ENCODE results near the gene TBC1D14.
A peak's percentile ranks its signal among the peaks of the same experiment; 100 is the strongest.
"Not testable (repeated sequence)": the region's sequence is repeated elsewhere in the genome, so short reads cannot be mapped to it uniquely, and the experiment has no call there.

The TBC1D14 gene

GRCh38 chr4:6908432-6909112 is 1.1 kb upstream of the TBC1D14 start:
- Histone ChIP-seq H3K4me3 (ENCODE audit: low read length) (peak overlapping the region; percentile 86), H3K36me3 (ENCODE audit: insufficient read depth, low read length) (no peaks in the 10 kb centered on the region), H3K9me3 (ENCODE audit: low read length) (no peaks in the 10 kb centered on the region), H2AFZ (ENCODE audit: low read depth, low read length) (peak overlapping the region; percentile 57), H3K27me3 (ENCODE audit: insufficient read depth, low read length) (no peaks in the 10 kb centered on the region), H3K4me1 (ENCODE audit: insufficient read depth, low read length) (peaks cover 23% of the 10 kb centered on the region)

DNA sequence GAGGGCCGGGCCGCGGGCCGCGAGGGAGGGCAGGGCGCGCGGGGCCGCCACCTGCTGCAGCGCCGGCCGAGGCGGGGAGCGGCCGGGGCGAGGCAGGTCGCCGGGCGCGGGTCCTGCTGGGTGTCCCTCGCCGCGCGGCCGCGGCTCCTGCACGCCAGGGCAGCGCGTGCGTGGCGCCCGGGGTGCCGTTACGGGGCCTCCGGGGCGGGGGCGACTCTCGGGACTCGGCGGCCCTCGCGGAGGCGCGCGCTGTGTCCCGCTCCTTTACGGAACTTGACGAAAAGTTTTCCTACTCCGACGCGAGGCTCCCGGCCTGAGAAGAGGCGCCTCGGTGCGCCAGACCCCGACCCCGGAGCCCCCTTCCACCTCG is 329 bp downstream of the TBC1D14 start:
- no peaks in the 10 kb centered on the region for H3K9me3 ChIP-seq (ENCODE audit: low read length)

DNA sequence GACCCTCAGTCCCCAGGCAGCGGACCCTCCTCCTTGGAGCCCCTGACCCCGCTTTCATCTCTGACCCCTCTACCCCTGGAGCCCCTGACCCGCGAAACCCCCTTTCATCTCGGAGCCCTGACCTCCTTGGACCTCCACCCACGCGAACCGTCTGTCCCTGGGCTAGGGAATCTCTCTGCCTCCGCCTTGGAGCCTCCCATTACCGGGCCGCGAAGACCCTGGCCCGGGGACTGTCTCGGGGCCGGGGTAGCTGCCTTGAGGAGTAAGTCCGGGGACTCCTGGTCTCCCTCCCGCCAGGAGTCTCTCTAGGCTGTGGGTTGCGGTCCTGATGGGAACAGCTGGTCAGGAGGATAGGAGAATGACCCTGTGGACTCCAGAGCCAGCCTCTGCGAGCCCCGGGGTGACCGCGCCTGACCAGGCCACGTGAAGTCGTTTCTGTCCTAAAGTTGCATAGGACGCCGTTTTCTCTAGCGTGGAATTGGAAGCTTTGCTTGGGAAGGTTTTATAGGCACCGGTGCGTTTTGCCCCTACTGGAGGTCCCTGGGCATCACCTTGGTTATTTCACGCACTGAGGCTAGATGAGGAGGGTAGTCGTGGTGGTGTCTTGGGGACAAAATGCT is 824 bp downstream of the TBC1D14 start:
- Histone ChIP-seq H3K4me1 (ENCODE audit: insufficient read depth, low read length) (peaks cover 23% of the 10 kb centered on the region), H2AFZ (ENCODE audit: low read depth, low read length) (peak overlapping the region; percentile 4), H3K4me3 (ENCODE audit: low read length) (peak overlapping the region; percentile 86), H3K27me3 (ENCODE audit: insufficient read depth, low read length) (no peaks in the 10 kb centered on the region), H3K9me3 (ENCODE audit: low read length) (no peaks in the 10 kb centered on the region), H3K36me3 (ENCODE audit: insufficient read depth, low read length) (no peaks in the 10 kb centered on the region)

More for the DNA sequence above, 329 bp downstream of the TBC1D14 start:
- peaks cover 23% of the 10 kb centered on the region for H3K4me1 ChIP-seq (ENCODE audit: insufficient read depth, low read length)
- H3K4me3 ChIP-seq (ENCODE audit: low read length), result peak overlapping the region; percentile 86
- H2AFZ ChIP-seq (ENCODE audit: low read depth, low read length), result peak overlapping the region; percentile 4
- no peaks in the 10 kb centered on the region for H3K27me3 ChIP-seq (ENCODE audit: insufficient read depth, low read length)
- no peaks in the 10 kb centered on the region for H3K36me3 ChIP-seq (ENCODE audit: insufficient read depth, low read length)

- H3K27me3 ChIP-seq (ENCODE audit: insufficient read depth, low read length), result no peaks in the 10 kb centered on the region
- no peak overlapping the region for H2AFZ ChIP-seq (ENCODE audit: low read depth, low read length)
- peaks cover 17% of the 10 kb centered on the region for H3K4me1 ChIP-seq (ENCODE audit: insufficient read depth, low read length)
- H3K4me3 ChIP-seq (ENCODE audit: low read length), result peak overlapping the region; percentile 86
- H3K36me3 ChIP-seq (ENCODE audit: insufficient read depth, low read length), result no peaks in the 10 kb centered on the region
- H3K9me3 ChIP-seq (ENCODE audit: low read length), result no peaks in the 10 kb centered on the region
Observed at GRCh38 chr4:6910960-6911874, 1.6 kb downstream of the TBC1D14 start.

DNA sequence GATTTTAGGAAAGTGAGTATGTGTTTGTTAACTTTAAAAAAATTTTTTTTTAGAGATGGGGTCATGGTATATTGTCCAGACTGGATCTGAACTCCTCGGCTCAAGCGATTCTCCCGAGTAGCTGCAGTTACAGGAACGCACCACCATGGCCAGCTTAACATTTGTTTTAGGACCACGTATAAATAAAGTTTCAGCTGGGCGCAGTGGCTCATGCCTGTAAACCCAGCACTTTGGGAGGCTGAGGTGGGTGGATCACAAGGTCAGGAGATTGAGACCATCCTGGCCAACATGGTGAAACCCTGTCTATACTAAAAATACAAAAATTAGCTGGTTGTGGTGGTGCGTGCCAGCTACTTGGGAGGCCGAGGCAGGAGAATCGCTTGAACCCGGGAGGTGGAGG is 2.3 kb downstream of the TBC1D14 start:
- H2AFZ ChIP-seq (ENCODE audit: low read depth, low read length); H3K36me3 ChIP-seq (ENCODE audit: insufficient read depth, low read length); H3K27me3 ChIP-seq (ENCODE audit: insufficient read depth, low read length); H3K9me3 ChIP-seq (ENCODE audit: low read length); H3K4me3 ChIP-seq (ENCODE audit: low read length): not testable (repeated sequence)
- peaks cover 17% of the 10 kb centered on the region for H3K4me1 ChIP-seq (ENCODE audit: insufficient read depth, low read length)

DNA sequence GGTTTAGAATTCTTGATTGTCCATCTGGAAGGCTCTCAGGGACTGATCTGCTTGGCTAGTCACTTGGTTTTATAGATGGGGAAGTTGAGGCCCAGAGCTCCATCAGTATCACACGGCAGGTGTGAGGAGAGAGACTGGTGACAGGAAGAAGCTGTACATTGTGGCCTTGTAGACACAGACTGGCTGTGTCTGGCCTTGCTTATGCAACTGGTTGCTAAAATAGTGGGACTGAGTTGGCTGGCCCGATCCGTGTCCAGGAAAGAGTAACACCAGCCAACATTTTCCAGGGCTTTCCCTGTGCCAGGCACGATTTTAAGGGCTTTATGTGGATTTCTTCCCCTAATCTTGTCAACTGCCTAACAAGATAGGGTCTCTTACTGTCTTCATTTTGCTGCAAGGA is 2.8 kb downstream of the TBC1D14 start:
- no peak overlapping the region for H2AFZ ChIP-seq (ENCODE audit: low read depth, low read length)
- H3K27me3 ChIP-seq (ENCODE audit: insufficient read depth, low read length), result no peaks in the 10 kb centered on the region
- H3K9me3 ChIP-seq (ENCODE audit: low read length), result no peaks in the 10 kb centered on the region
- H3K4me1 ChIP-seq (ENCODE audit: insufficient read depth, low read length), result peaks cover 17% of the 10 kb centered on the region
- H3K4me3 ChIP-seq (ENCODE audit: low read length), result no peak overlapping the region
- no peaks in the 10 kb centered on the region for H3K36me3 ChIP-seq (ENCODE audit: insufficient read depth, low read length)

- H2AFZ ChIP-seq (ENCODE audit: low read depth, low read length), result no peak overlapping the region
- H3K4me1 ChIP-seq (ENCODE audit: insufficient read depth, low read length), result peaks cover 14% of the 10 kb centered on the region
- no peaks in the 10 kb centered on the region for H3K36me3 ChIP-seq (ENCODE audit: insufficient read depth, low read length)
- no peaks in the 10 kb centered on the region for H3K27me3 ChIP-seq (ENCODE audit: insufficient read depth, low read length)
- H3K4me3 ChIP-seq (ENCODE audit: low read length), result no peak overlapping the region
- H3K9me3 ChIP-seq (ENCODE audit: low read length), result no peaks in the 10 kb centered on the region
Observed at GRCh38 chr4:6913350-6913905, 3.8 kb downstream of the TBC1D14 start.

DNA sequence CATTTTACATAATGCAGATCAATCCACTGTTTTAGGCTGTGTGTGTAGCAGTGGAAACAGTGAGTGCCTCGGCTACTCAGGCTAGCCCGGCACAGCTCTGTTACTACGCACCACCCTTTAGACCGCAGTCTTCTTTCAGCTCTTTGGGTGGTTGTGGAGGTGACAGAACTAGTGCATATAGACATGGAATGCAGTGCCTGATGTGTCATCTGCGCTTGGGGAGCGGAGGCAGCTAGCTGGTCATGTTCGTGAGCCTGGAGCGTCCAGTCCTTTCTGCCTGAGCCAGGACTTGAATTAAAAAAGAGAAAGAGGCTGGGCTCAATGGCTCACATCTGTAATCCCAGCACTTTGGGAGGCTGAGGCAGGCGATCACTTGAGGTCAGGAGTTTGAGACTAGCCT is 4.8 kb downstream of the TBC1D14 start:
- no peak overlapping the region for H3K4me3 ChIP-seq (ENCODE audit: low read length)
- no peaks in the 10 kb centered on the region for H3K27me3 ChIP-seq (ENCODE audit: insufficient read depth, low read length)
- no peak overlapping the region for H2AFZ ChIP-seq (ENCODE audit: low read depth, low read length)
- no peaks in the 10 kb centered on the region for H3K36me3 ChIP-seq (ENCODE audit: insufficient read depth, low read length)
- peaks cover 9% of the 10 kb centered on the region for H3K4me1 ChIP-seq (ENCODE audit: insufficient read depth, low read length)
- H3K9me3 ChIP-seq (ENCODE audit: low read length), result no peaks in the 10 kb centered on the region

DNA sequence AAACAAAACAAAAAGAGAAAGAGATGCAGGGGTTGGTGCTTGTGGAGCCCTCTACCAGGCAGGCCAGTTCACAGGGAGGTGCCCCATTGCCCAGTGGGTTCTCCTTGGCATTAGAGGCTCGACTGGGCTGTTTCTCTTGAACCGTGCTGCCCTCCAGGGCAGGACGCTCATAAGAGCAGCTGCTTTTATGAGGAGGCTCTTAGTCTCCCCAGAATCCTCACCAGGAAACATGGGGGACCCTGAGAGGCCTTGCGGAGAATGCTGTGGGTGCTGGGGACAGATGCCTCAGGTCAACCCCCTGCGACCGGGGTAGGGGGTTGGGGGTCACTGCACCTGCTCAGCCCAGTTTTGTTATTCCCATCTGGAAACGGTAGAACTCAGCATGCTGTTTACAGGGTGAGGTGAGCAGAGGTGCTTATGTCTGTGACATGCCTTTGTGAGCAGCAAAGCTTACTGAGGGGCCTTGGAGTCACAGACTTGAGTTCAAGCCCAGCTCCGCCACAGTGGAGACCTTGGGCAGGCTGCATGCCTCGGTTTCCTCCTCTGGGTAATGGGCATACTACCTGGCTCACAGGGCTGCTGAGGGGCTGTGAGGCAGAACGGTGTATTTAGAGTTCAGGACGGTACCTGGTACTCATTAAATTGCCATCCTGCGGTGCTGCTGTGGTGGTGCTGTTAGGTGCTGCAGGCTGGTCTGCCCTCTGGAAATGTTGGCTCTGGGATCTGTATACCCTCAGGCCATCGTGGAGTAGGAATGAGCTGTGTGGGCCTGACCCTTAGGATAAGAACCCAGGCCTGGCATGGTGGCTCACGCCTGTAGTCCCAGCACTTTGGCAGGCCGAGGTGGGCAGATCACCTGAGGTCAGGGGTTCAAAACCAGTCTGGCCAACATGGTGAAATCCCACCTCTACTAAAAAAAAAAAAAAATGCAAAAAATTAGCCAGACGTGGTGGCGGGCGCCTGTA is 5.7 kb downstream of the TBC1D14 start:
- H2AFZ ChIP-seq (ENCODE audit: low read depth, low read length), result no peak overlapping the region
- H3K9me3 ChIP-seq (ENCODE audit: low read length), result no peaks in the 10 kb centered on the region
- no peak overlapping the region for H3K4me3 ChIP-seq (ENCODE audit: low read length)
- H3K36me3 ChIP-seq (ENCODE audit: insufficient read depth, low read length), result no peaks in the 10 kb centered on the region
- peaks cover 8% of the 10 kb centered on the region for H3K4me1 ChIP-seq (ENCODE audit: insufficient read depth, low read length)
- no peaks in the 10 kb centered on the region for H3K27me3 ChIP-seq (ENCODE audit: insufficient read depth, low read length)

DNA sequence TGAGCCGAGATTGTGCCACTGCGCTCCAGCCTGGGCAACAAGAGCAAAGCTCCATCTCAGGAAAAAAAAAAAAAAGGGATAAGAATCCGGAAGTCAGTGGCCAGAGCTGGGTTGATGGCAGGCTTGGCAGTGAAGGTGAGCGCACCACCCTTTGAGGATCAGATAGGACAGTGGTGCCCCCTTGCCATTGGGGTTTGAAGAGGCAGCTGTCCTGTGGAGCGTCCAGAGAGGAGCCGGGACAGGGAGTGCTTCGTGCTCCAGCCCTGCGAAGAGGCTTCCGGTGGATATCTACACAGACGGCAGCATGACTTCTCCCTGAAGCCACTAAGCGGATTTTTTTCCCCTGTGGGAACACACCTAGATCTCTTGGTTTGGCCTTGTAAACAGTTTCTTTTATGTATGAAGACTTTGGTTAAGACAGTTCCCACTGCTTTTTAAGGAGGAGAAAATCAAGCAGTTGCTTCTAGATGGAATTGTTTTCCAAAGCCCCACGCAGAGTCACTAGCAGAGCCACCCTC is 6.5 kb downstream of the TBC1D14 start:
- Histone ChIP-seq H3K4me1 (ENCODE audit: insufficient read depth, low read length) (peaks cover under 1% of the 10 kb centered on the region), H3K27me3 (ENCODE audit: insufficient read depth, low read length) (no peaks in the 10 kb centered on the region), H2AFZ (ENCODE audit: low read depth, low read length) (no peak overlapping the region), H3K9me3 (ENCODE audit: low read length) (no peaks in the 10 kb centered on the region), H3K4me3 (ENCODE audit: low read length) (no peak overlapping the region), H3K36me3 (ENCODE audit: insufficient read depth, low read length) (no peaks in the 10 kb centered on the region)

DNA sequence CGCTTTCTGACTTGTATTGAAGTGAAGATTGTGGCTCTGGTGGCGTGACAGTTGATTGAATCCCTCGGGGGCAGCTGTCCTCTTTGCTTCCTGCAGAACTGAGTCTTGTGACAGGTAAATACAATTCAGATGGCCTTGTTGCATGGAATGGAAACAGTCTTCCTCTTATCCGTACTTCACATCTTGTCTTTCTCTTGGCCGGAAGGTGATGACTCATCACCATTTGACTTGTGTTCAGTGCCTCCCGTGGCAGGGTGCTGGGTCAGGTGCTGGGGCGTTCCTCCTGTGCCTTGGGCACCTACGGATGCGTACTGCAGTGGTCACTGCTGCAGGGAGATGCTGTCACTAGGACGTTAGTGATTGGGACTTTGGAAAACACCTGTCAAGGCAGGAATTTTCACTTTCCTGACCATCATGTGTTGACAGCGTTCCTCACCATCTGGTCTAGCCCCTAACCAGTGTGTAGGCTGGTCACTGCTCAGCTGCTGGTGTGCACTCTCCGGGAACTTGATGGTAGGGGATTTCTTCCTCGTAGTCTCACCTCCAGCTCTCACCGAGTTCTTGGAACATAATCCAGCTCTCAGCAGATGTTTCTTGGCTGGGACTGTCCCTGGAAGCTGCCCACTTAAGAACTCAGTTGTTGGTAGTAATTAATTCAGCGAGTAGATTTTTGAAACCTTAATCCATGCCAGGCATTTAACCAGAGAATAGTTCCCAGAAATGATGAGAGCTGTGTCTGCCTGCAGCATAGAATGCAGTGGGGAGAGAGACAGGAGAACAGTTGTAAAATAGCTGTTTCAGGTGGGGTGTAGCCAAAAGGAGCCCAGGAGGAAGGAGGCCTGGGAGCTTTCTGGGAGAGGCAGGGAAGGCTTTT is 7.2 kb downstream of the TBC1D14 start:
- Histone ChIP-seq H3K4me1 (ENCODE audit: insufficient read depth, low read length) (no peaks in the 10 kb centered on the region), H3K9me3 (ENCODE audit: low read length) (no peaks in the 10 kb centered on the region), H2AFZ (ENCODE audit: low read depth, low read length) (no peak overlapping the region), H3K27me3 (ENCODE audit: insufficient read depth, low read length) (no peaks in the 10 kb centered on the region), H3K4me3 (ENCODE audit: low read length) (no peak overlapping the region), H3K36me3 (ENCODE audit: insufficient read depth, low read length) (no peaks in the 10 kb centered on the region)

All from neuron (in vitro differentiated cells).